Measurements from ENCODE around the gene RAP1GDS1. TPM values are rescaled to one million over a fixed set of nuclear protein-coding genes. Genes with fewer than 3 reads are reported as not detected.

The RAP1GDS1 gene
- total and polyA plus RNA-seq, 2 of the 13 experiments (the other 11 are each of a cell fraction or from before 2014, with no cell fraction given), result 19.3 to 42.5 TPM

GRCh38 chr4:98444371-98444770 lies 183.2 kb downstream of the RAP1GDS1 start:
- H3K36me3 ChIP-seq (replicated peaks in 1 of 2; ENCODE audit: control insufficient read depth in 1 of 2, insufficient read depth in 2 of 2, low read length in 2 of 2), result peaks cover 1 to 12% of the 10 kb centered on the region in 2 experiments; a peak in 2 of 5 replicates
- H2AFZ ChIP-seq (ENCODE audit: low read length), result no peak overlapping the region
- no peak overlapping the region for H3K4me2 ChIP-seq (ENCODE audit: low read depth, low read length)
- no peaks in the 10 kb centered on the region for H4K20me1 ChIP-seq (ENCODE audit: insufficient read depth, low read length)
- BruUV-seq (replicated peaks), result no TSS peak
- no peak overlapping the region for H3K27ac ChIP-seq (ENCODE audit: extremely low read length, insufficient read depth, low read length)
- H3K9ac ChIP-seq (ENCODE audit: insufficient read depth, low read depth, low read length), result no peak overlapping the region
- H3K4me1 ChIP-seq (ENCODE audit: insufficient read depth, low read length), result no peaks in the 10 kb centered on the region
- in situ Hi-C loops (cut with HindIII; ENCODE audit: extremely low pct_ligation_motif_present, low pct_unique_long_range_greater_than_20kb), result no loop called here
- CTCF ChIA-PET (ENCODE audit: low intra/inter-chr PET ratio, low total read pairs), result no interaction called here
- ATAC-seq, result no peak
- no peaks in the 10 kb centered on the region for H3K79me2 ChIP-seq (ENCODE audit: insufficient read depth, low read length)
- POLR2A ChIA-PET, result no interaction called here
- no peak for FAIRE-seq
- DNase-seq (ENCODE audit: low spot score), result no peak
- no peaks in the 10 kb centered on the region for H3K27me3 ChIP-seq (ENCODE audit: control insufficient read depth in 1 of 2, insufficient read depth in 2 of 2, low read length in 2 of 2)
- no peak overlapping the region for H3K4me3 ChIP-seq (replicated peaks in 1 of 3; ENCODE audit: insufficient read depth in 1 of 3, low read depth in 2 of 3, low read length in 3 of 3)
- intact Hi-C loops (cut with micrococcal nuclease; ENCODE audit: unreplicated experiment), result no loop called here
- H3K9me3 ChIP-seq (ENCODE audit: low read length), result no peaks in the 10 kb centered on the region
- TF ChIP-seq HOXD1 (CRISPR knock-in tag; IDR thresholded peaks at IDR 0.05) (no peak), MTF1 (CRISPR knock-in tag; IDR thresholded peaks at IDR 0.05) (no peak), AKAP8 (CRISPR knock-in tag; IDR thresholded peaks at IDR 0.05) (no peak), FOXP4 (CRISPR knock-in tag; IDR thresholded peaks at IDR 0.05) (no peak), ZNF704 (CRISPR knock-in tag; IDR thresholded peaks at IDR 0.05; ENCODE audit: borderline replicate concordance) (no peak), ZNF577 (CRISPR knock-in tag; IDR thresholded peaks at IDR 0.05; ENCODE audit: borderline replicate concordance, low read depth) (no peak), CTCF (CRISPR knock-in tag; IDR thresholded peaks at IDR 0.05) (no peak), ZNF614 (CRISPR knock-in tag; IDR thresholded peaks at IDR 0.05; ENCODE audit: borderline replicate concordance) (no peak), FOXM1 (CRISPR knock-in tag; IDR thresholded peaks at IDR 0.05) (no peak)

Data from HepG2 (cell line).